HG03135 (cell line): ENCODE results near the gene HIGD1C.

Source experiments
- ATAC-seq: cut with Tn5 transposase; IDR thresholded peaks from one replicate; pipeline ENCODE4 v1.9.1; 2021; ENCODE audit warnings: mild to moderate bottlenecking, moderate library complexity; ENCODE audit not compliant: unreplicated experiment

Gene HIGD1C

DNA sequence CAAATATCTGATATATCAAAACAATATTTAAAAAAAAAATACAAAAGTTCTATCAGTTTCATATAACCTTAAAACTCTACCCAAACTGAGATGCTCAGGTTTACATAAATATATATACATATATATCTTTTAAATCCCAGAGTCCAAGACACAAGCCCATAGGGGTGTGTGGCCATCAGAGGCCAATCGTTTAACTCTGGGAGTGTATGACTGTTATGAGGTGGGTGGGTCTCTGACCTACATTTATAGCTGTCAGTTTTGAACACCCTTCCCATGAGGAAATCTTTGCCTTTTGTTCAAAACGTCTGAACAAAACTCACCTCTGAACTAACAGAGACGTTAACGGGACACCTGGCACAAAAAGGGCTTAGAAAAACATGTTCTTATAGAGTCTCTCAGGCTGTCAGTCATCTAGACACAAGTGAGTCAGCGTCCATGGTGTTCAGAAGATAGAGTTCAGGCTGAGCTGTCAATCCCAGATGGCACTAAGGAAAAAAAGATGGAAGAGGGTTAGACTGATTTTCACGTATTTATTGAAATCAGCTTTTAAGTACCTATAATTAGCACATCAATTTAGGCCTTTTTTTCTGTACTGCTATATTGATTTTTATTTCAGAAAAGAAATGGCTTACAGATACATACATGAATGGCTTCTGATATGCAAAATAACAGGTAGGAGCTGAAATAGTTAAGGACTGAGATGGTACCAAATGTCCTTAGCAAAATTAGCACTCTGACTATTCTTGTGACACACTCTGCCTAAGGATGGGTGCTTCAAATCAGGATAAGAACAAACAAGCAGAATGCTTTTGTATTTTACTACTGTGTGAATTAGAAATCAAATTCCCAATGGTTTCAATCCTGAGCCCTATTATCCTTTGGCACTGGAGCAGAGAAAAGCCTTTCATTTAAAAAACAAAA is 29.2 kb downstream of the HIGD1C start:
- no peak for ATAC-seq

DNA sequence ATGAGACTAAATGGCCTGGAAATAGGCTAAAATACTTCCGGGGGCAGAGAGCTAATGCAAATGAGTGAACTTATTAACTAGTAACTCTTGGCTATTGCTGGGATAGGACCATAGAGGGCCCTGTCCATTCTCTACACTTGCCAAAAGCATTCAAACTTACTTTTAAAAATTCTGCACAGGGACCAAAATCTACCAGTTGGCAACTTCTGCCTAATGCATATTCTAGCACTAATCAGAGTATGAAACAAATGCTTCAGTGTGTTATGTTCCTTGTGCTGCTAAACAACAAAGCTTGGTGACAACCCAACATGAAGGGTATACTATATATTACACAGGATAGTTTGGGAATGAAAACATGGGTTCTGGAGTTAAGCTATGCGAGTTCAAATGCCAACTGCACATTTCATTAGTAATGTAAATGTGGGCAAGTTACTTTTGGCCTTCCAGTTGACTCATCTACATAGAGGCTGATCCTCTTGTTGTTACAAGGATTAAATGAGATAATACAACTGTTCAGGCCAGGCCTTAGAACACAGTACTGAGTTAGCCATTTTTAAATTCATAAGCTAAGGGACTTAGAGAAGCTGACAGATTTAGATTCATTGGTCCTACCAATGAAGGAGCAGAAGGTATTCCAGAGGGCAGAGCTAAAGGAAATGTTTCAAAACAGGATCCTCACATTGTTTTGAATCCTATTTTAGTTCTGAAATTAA is 32.4 kb downstream of the HIGD1C start:
- ATAC-seq: no peak

DNA sequence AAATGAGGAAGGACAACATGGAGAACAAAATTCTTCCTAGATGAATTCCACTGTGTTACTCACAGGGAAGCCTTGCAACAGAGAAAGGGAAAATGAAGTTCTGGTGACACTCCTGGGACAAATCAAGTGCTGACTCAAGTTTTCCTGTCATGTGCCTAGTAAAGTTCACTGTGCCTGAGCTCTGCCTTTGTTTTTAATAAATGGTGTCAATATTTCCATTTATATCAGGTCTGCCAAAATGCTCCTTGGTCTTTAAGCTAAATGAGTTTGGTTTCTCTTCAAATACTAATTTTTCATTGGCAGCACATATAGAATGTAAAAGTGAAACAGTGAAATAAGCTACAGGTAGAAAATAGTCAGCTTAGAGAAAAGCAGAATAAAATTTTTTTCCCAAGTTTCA is 33.0 kb downstream of the HIGD1C start:
- ATAC-seq: no peak

DNA sequence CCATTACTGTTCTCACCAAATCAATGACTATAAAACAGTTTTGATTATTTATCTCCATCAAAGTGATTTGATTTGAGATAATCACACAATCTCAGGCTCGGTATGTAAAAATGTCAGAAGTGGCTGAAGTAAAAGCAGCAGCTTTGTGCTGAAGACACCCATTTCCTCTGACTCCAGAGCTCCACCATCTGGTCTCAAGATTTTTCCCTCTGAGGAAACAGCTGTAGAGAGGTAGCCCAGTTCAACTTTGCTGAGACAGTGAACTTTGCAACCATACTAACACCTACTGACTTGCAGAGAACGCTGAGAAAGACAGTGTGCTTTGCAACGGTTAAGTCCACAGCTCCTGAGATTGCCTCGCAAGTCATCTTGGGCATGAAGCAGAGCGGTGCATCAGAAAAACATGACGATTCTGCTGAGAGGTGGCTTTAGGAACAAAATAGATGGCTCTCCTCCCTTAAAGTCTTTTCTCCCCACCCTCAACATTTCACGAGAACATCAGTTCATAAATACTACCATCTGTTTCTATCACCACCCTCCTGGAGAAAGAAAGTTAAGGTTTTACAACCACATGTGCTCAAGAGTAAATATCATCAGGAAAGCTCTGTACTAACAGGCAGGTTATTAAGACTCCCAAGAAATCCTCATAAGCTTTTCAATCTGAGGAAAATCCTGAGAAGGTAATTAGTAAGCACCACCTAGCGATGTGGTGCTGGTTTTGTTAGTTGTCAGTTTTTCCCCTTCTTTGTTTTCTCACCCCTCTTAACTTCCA is 34.8 kb downstream of the HIGD1C start:
- ATAC-seq: no peak

DNA sequence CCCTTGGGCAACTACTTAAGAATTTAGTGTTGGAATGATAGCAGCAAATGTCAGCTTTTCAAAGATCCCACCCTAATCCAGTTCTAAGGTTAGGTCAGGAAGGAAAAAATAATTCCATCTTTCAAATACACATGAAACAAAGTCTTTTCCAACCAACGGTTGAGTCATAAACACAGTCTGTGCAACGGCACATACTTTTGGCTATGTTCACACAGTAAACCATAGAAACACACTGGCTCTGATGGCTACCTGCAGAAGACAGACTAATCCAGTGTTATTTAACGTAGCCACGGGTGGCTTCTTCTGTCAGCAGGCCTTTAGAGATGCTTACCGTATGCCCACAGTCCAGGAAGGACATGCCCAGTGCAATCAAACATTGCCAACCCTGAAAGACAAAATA is 35.7 kb downstream of the HIGD1C start:
- ATAC-seq: no peak

DNA sequence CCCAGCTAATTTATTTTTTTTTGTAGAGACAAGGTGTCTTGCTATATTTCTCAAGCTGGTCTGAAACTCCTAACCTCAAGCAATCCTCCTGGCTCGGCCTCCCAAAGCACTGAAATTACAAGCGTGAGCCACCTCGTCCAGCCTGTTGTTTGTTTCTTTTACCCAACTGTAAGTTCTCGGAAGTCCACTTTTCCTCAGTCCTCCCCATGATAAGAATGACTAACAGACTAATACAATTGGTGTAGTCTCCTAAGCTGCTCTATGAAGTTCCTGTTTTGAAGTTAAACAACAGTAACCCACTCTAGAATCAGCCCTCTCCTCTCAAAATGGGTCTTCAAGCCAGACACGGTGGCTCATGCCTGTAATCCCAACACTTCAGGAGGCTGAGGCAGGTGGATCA is 36.5 kb downstream of the HIGD1C start:
- ATAC-seq: no peak

DNA sequence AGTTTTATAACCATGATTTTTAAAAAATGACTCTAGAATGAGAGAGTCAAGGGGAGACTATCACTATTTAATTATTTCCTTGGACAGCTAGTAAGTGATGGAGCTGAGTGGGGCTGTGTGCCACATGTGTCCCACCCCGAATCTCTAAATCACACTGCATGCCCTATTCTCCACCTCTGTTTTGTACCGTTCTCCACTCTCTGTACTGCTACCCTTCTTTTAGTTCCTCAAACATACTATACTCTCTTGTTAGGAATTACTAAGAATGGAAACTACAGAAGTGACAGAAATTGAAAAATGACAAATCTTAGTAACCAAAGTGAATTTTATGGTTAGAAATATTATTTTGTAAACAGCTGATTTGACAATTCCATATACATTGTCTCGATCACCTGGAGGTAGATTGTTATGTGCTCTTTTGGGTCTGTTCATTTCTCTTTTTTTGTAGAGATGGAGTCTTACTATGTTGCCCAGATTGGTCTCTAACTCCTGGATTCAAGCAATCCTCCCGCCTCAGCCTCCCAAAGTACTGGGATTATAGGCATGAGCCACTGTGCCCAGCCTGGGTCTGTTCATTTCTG is 37.9 kb downstream of the HIGD1C start:
- no peak for ATAC-seq

DNA sequence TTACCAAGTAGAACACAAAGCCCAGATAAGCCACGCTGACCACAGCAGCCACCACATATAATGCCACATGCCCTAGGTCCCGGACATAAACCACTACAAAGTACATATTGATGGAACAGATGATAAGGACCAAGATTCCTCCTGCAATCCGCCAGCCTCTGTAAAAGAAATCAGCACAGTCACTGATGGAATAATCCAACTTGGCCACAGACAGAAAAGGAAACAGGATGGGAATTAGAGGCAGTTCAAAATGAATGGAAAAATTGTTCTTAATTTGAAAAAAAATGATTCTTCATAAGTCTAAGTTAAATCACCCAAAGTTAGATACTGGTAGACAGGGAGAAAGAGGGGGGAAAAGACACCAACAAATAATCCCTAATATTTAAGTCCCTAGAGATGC is 38.4 kb downstream of the HIGD1C start:
- ATAC-seq: no peak

DNA sequence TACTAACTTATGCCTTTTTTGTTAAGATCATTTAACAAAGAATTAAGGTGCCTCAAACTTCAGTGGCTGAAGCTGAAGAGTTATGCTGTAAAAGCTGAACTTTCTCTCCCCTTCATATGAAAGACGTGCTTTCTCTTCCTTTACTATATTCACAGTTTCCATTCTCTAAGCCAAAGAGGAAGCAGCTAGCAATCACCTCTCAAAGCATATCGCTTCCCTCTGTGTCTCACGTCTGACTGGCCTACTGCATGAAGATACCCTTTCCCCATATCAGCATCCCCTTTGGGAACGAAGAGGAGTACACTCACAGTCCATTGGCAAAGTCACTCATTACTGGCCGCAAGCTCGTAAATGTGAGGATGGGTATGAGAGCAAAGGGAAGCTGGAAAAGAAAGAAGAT is 38.9 kb downstream of the HIGD1C start:
- ATAC-seq: no peak

DNA sequence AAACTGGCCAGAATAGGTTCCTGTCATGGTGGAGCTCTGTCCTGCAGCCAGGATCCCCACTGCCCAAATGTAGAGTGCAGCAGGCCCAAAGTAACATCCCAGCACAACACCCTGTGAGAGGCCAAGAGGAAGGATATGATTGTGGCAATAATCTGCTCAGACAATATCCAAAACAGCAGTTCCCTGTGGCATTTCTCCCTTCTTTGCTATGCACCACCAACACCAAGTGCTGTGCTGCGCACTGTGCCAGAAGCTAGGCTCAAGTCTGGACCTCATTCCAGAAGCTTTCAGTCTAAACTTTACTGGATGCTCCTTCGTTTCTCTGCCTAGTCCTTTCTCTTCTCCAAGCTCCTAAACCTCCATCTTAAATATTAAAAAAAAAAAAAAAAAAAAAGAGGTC is 40.5 kb downstream of the HIGD1C start:
- no peak for ATAC-seq

DNA sequence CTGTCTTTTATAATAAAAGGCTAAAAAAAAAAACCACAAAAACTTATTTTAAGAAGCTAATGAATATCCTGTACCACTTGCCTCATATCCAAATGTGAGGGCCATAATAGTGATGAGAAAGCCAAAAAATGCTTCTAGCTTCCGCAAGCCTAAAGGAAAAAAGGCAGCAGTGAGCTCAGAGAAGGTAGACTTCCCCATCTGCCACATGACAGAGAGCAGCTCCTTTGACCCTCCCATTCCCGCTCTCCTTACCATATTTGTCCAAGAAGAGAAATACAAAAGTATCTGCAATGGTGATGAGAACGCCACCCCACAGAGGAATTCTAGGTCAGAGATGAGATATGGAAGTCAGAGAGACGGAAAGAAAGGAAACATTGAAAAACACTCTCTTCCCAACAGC is 46.7 kb downstream of the HIGD1C start:
- no peak for ATAC-seq

DNA sequence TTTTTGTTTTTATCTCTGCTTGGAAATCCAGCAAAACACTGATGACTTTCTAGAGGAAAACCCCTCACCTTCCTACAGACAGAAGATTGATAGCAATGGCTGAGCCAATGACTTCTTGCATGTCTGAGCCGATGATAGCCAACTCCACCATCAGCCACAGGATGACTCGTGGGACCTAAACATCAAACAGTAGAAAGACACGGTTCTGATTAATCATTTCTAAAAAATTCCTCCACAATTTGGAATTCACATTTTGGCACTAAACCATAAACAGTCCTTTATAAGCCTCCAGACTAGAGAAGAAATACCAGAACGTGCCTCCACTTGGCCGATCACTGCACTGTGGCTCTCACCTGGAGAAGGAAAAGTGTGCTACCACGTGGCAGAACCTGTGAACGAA is 47.9 kb downstream of the HIGD1C start:
- ATAC-seq: no peak

DNA sequence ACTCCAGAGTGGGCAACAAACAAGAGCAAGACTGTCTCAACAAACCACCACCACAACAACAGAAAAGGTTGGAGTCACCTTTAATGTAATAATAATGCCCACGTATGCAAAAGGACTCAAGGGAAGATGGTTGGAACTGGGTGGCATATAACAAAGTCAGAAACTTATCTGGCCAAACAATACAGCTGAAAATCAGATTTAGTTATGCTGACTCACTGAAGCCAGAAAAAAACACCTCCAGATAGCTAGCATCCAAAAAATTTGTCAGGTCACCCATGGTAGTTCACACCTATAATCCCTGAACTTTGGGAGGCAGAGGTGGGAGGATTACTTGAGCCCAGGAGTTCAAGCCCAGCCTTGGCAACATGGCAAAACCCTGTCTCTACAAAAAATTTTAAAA is 49.5 kb downstream of the HIGD1C start:
- no peak for ATAC-seq

DNA sequence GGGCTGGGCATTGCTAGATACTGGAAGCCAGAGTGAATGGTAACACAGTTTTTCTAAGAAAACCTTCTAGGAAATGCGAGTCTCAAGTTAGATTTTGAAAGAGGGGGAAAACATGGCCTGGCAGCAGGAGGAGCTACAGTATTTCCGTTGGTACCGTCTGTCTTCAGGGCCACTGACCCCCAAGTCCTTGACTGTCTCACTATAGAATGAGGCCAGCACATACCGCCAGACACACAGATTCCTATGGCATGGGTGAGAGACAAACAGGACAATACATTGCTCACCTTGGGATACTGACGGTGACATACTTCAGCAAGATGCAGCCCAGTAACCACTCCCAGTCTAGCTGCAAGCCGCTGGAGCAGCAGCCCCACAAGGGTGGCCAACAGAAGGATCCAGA is 52.2 kb downstream of the HIGD1C start:
- ATAC-seq: no peak

DNA sequence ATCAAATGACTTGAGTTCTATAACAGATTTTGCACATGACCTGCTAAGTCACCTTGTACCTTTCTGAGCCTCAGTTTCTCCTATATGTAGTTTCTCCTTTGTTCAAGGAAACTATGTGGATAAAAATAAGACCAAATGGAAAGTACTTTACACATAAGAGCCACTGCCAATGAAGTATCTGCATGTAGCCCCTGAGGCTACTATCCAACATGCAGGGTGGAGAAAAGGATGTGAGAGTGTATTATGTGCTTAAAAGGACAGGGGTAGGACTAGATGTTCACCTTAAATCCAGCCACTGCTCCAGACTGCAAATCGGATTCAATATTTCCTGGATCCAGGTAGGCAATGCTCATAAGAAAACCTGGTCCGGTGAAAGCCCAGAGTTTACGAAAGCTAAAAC is 52.7 kb downstream of the HIGD1C start:
- no peak for ATAC-seq

DNA sequence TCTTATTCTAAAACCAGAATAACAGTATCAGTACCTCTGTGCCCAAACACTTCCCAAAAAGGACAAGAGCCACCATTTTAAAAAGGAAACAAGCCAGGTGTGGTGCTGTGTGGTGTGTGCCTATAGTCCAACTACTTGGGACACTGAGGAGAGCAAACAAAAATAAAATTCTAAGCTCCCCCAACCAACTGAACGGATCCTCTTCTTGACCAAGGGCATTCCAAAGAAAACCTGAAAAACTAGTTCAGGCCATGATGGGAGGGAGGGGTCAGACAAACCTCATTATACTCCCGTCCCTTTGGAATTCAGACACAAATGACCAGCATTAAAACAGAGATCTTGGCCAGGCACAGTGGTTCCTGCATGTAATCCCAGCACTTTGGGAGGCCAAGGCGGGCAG is 53.3 kb downstream of the HIGD1C start:
- ATAC-seq: no peak

DNA sequence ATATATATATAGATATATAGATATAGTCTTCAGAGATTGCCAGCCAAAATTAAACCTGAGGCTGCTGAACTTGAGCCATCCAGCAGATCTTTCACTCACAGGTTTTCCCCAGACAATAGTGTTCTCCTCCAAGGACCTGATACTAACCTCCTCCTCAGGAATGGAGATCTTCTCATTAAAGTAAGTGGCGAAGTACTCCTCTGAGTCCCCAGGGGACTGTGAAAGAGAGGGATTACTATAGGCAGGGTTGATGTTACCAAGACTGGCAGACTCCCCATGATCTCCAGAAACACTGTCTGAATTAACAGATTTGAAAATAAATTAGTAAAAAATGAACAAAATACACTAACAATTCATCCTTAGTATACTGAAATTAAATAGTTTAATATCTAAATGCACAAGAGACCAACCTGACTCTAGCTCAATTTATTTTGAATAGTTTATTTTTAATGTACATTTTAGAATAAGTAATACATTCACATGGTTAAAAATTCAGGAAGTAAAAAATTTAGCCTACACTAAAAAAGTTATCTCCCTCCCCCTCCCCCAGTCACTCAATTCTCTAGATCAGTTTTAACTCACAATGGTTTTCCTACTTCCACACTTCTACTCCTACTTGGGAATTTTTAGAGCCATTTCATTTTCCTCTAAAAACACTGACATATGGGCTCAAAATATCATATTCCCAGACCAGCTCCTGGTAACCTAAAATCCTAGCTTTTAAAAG is 56.1 kb downstream of the HIGD1C start:
- no peak for ATAC-seq

DNA sequence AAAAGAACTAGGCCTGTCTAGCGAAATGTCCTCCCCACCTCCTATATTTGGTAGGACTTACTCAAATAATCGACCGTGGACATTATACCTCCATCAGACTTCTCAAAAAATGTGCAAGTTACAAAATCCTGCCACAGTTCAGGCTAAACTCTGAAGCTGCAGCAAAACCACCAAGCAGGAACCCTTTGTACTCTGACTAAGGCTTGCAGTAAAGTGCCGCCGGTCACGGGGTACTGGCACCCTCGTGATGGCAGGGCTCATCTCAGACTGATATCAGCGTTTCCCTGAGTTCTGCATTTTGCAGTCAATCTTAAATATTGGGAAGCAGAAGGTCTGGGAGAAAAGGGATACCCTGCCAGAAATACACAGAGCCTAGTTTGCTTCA is 56.7 kb downstream of the HIGD1C start:
- no peak for ATAC-seq

DNA sequence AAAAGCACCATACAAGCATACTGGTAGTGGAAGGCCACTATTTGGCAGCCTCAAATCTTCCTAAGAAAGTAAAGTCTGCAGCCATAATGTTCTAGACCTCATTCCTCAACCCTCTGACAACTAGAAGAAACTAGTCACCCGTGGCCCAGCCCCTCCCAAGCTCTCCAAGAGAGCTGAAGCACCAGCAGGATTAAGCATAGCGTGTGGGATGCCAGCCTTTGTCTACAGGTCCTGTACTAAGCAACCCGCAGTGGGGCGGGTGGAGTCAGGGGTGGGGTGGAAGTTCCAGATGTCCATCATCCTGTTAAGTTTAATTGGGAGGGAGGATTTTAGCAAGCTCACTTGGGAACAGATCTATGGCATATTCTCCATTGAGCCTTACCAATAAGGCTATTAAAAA is 59.6 kb downstream of the HIGD1C start:
- no peak for ATAC-seq

DNA sequence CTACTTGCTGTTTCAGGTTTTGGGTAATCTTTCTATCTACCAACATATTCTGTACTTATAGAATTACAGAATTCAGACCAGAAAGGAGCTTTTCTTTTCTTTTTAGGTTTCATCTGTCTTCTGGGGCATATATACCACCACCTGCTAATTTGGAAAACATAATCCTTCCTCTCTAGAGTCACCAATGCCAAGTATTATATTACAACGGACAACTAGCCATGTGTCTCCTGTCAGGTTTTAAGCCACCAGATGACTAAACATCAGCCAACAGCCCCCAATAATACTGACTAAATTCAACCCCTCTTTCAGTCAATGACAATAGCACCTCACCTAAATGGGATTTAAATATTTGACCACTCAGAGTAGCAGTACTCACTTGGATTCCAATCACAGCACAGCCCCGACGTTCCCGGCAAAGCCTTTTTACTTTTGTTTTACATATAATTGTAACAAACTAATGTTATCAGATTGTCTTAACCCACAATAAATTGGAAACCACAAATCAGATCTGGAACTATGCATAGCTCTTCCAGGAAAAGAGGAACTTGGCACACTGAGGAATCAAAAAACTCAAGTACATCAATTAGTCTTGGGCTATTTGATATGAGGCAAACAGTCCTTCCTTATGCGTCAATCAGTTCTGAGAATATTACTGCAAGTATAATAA is 60.4 kb downstream of the HIGD1C start:
- ATAC-seq: no peak
